H1 (cell line): Measurements from ENCODE around the gene CRYBG3. TPM values are rescaled to one million over a fixed set of nuclear protein-coding genes. Genes with fewer than 3 reads are reported as not detected.

ENCODE experiments used
- CBX8 ChIP-seq: fragments of 300-800, 300-1000 bp; sonication (generic); IDR thresholded peaks from 2 replicates; pipeline ENCODE4 v1.7.1; 2016; ENCODE audit warnings: low read depth, low read length, borderline replicate concordance
- KDM1A ChIP-seq: fragments of 200-600, 300-600 bp; sonication (generic); IDR thresholded peaks from 2 replicates; pipeline ENCODE4 v1.7.1; 2016; ENCODE audit warnings: mild to moderate bottlenecking, low read length, borderline replicate concordance
- SIN3A ChIP-seq, 2 experiments: IDR thresholded peaks in 1 of 2; conservative IDR thresholded peaks in 1 of 2; 2 replicates each; pipeline ENCODE4 v1.6.1; 2011 to 2012; ENCODE audit warnings: low read length in 2 of 2, improper control_type of control experiment in 1 of 2, low read depth in 1 of 2, mild to moderate bottlenecking in 1 of 2
- polyA plus RNA-seq, 7 experiments: library from polyadenylated mRNA; depleted of rRNA in 3 of 7; stranded (reverse) in 5 of 7; unstranded in 2 of 7; fragments of >200 nt in 5 of 7; fragments of 200-250 nt in 2 of 7; gene quantifications; 1 replicate in 5 of 7; 2 replicates in 1 of 7; 4 replicates in 1 of 7; pipeline versions ENCODE4 v1.2.1 to v1.2.3, GENCODE V29; 2011 to 2013; ENCODE audit warnings: missing spikeins in 2 of 7, mixed read lengths in 2 of 7
- total RNA-seq: library from RNA; stranded (reverse); fragmentation: NEBNext Ultra II Directional; extraction: Animal tissue kit (Norgen Biotek cat#: 25700); gene quantifications from 2 replicates; pipeline ENCODE4 v1.2.1, GENCODE V29; 2021

CRYBG3 gene
- total and polyA plus RNA-seq, 2 of the 8 experiments (the other 6 are each of a cell fraction or from before 2014, with no cell fraction given) = 2.1 to 8.0 TPM

- TF ChIP-seq SIN3A (conservative IDR thresholded peaks at IDR 0.05 in 1 of 2, IDR thresholded peaks at IDR 0.05 in 1 of 2; ENCODE audit: low read depth in 1 of 2, low read length in 2 of 2) (no peak), CBX8 (no peak), KDM1A (no peak)
These were observed 71.0 kb downstream of the CRYBG3 start (continued) for GRCh38 chr3:97892852-97893251.
